HG02798 (cell line): ENCODE measurements around the gene DUSP15.
"Not testable (repeated sequence)": the region's sequence is repeated elsewhere in the genome, so short reads cannot be mapped to it uniquely, and the experiment has no call there.

ENCODE experiments used
- ATAC-seq: cut with Tn5 transposase; IDR thresholded peaks from one replicate; pipeline ENCODE4 v1.9.1; 2021; ENCODE audit warnings: mild to moderate bottlenecking; ENCODE audit not compliant: unreplicated experiment, poor library complexity

DUSP15 gene

DNA sequence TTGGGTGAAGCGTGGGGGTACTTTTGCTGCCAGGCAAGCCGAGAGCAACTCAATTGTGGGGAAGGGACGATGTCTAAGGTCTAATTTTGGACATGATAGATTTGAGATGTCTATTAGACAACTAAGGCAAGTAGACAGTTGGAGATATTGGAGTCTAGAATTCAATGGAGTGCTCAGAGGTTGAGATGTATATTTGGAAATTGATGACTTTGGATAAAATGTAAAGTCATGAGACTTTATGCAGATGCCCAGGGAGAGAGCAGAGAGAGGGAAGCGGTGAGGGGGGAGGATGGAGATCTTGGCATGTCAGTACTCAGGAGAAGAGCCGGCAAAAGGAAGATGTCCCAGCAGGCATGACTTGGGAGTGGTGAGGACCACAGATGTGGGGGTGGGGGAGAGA lies 44.3 kb downstream of the DUSP15 start:
- no peak for ATAC-seq

DNA sequence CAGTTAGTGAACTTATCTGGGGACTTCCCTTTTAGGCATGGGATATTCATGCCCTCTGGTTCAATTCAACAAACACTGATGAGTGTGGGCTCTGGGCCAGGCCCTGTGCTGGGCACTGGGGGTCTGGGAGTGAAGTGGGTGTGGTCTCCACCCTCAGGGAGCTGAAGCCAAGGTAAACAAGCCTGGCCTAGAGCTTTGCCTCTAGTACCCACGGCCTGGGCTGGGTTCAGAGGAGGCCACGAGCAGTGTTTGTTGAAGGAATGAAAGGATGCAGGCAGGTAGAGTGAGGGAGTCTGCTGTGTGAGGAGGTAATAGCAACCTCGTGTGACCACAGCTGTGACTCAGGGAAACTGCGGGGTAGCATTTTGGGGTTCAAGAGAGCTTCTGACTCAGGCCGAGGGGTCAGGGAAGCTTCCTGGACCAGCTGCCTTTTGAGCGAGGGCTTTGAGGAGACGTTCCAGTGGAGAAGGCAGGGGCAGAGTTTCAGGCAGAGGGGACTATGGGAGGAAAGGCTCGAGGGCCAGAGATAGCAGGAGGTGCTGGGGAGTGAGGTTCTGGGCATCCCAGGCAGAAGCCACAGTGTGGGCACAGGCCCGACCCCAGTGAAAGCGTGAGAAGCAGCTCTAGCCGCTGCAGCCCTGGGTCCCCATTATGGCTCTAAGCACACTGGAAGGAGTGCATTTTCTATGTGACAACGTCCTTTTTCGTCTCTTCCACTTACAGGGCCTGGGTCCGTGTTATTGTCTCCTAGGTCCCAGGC lies 45.6 kb downstream of the DUSP15 start:
- ATAC-seq = no peak

DNA sequence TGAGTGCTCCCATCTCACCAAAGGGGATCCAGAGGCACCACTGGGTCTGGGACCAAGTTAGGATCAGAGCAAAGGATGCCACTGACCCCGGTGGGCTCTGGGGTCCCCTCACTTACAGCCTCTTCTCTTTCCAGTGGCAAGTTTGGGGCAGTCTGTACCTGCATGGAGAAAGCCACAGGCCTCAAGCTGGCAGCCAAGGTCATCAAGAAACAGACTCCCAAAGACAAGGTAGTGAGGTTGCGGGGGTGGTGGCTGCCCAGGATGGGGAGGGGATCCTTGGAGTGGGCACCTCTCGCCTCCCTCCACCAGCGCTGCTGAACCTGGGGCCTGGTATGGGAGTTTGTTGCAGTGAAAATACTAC lies 46.2 kb downstream of the DUSP15 start:
- no peak for ATAC-seq

DNA sequence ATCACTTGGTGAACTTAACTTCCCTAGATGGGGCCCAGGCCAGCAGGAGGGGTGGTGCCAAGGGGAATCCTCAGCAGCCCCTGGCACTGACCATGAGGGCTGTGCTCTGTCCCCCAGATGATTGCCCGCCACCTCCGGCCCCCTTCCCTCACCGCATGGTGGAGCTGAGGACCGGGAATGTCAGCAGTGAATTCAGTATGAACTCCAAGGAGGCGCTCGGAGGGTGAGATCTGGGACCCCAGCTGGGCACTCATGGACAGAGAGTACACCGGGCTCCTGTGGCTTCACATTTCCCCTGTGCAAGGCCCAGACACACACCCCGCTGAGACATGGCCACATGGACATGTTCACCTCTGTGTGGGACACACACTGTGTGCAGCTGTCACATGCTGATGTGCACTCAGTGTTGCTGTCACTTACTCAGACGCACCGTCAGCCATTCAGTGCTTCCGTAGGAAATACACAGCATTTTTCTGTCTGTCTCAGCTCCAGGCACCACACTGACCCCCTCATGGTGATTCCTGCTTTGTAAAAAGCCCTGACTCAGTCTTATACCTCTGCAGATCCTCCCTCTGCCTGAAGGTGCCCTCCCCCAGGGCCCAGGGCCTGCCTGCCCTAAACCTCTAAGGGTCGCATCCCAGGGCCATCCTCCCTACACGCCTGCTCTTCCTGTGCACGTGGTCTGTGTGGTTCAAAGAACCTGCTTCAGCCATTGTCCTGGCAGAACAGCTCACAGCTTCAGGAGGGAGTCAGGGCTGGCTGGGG lies 46.8 kb downstream of the DUSP15 start:
- ATAC-seq = no peak

DNA sequence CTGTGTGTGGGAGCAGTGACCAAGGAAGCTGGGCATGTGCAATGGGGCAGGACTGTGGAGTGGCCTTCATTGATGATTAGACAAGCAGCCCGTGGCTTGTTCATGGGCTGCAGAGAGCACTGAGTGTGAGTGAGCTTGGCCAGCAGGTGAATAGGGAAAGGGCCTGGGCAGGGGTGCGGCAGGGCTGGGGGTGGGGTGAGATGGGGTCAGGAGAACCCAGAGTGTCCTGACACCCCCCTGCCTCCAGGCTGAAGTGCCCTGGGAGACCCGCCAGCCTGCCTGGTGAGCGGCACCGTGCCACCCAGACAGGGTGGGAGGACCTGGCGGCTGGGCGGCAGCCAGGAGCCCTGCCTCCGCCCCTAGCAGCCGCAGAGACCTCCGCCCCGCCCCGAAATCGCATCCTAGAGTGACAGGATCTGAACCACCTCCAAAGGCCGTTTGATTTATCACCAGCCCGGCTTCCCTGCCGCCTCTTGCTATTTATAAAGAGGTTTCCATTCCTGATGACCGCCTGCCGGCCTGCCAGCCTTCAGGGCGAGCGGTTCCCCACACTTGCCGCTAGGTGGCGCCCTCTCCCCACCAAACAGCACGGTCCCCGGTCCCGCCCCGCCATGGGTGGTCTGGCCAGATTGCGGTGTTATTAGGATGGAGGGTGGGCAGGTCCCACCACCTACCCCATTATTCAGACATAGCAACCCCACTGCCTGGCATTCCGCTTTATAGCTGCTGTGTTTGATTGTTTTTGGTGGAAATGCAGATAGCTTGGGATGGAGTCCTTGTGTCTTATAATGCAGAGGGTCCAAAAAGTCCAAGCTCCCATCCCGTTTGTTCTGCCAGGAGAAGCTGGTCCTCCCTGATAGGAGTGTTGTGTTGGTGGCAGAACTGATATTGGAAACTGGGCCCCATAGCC lies 47.7 kb downstream of the DUSP15 start:
- peak; percentile 71 for ATAC-seq

DNA sequence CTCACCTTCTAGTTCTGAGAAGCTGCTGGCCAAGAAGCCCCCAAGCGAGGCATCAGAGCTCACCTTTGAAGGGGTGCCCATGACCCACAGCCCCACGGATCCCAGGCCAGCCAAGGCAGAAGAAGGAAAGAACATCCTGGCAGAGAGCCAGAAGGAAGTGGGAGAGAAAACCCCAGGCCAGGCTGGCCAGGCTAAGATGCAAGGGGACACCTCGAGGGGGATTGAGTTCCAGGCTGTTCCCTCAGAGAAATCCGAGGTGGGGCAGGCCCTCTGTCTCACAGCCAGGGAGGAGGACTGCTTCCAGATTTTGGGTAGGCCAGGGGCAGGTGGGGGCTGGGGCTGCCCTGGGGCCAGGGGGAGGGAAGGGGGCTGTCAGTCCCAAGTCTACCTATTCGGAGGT lies 48.9 kb downstream of the DUSP15 start:
- ATAC-seq = no peak

DNA sequence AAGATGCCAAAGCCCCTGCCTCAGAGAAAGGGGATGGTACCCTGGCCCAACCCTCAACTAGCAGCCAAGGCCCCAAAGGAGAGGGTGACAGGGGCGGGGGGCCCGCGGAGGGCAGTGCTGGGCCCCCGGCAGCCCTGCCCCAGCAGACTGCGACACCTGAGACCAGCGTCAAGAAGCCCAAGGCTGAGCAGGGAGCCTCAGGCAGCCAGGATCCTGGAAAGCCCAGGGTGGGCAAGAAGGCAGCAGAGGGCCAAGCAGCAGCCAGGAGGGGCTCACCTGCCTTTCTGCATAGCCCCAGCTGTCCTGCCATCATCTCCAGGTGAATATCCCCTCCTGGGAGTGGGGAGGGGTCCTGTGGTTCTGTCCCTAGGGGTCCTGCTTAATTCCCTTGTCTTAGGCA lies 50.1 kb downstream of the DUSP15 start:
- ATAC-seq = no peak

DNA sequence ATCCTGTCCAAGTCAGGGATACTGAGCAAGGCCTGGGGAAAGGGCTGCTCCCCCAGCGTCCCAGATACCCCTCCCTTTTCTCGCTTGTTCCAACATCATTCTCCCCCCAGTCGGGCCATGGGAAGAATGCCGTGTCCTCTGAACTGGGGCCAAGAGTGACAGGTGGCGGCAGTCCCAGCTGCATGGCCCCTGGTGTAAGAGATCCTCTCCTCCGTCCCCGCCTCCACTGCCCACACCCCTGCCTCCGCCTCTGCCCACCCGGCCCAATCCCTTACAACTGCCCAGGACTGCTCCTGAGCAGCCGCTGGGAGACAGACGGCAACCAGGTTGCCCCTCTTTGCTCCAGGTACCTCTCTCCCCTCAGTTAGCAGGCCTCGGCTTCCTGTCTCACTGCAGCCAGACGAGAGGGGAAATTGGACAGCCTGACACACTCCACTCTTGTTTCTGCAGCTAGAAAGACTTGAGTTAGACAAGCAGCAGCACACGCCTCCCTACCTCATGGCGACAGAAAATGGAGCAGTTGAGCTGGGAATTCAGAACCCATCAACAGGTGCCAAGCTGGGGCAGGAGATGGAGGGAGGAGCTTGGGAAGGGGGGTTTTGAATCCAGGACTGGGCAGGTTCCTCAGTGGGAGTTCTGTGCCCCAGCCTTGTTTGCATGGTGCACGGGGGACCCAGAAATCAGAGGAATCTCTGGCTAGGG lies 51.1 kb downstream of the DUSP15 start, which contains the start of gene MYLK2:
Gene MYLK2, plus strand, starts transcription at position 274 of the 702 bp plus-strand sequence. Its CDS starts 225 bp downstream, at position 499.
- no peak for ATAC-seq

DNA sequence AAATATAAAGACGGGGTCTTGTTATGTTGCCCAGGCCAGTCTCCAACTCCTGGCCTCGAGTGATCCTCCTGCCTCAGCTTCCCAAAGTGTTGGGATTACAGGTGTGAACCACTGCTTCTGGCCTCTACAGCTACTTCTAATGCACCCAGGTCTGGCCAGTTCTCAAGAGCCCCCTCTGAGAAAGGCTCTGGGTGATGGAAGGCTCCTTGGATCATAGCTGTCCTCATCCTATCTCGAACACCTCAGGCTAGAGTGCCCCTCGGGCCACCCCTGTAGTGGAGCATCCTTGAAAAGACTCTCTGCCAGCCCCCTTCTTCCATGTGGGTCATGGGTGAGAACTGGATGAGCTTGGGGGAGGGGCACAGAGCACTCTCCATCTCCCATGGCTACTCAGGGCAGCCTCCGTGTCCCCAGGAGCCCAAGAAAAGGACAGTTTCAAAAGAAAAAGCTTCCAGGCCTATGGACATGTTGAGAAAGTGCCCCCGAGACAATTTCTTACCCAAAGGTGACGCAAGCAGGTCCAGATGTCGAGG lies 51.9 kb downstream of the DUSP15 start:
- ATAC-seq = no peak

DNA sequence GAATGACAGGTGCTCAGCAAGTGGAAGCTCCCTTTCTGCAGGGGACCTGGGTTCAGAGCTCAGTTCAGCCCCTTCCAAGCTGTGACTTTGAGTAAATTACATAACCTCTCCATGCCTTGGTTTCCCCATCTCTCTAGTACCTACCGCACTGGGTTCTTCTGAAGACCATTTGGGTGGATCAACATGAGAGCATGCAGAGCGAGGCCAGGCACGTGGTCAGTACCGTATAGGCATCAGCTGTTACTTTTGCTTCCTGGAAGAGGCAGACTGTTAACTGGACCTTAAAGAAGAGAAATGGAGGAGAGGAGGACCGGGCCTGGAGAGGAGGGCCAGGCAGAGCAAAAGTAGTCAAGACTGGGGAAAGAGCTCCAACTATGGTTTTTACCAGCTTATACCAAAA lies 52.9 kb downstream of the DUSP15 start:
- no peak for ATAC-seq

DNA sequence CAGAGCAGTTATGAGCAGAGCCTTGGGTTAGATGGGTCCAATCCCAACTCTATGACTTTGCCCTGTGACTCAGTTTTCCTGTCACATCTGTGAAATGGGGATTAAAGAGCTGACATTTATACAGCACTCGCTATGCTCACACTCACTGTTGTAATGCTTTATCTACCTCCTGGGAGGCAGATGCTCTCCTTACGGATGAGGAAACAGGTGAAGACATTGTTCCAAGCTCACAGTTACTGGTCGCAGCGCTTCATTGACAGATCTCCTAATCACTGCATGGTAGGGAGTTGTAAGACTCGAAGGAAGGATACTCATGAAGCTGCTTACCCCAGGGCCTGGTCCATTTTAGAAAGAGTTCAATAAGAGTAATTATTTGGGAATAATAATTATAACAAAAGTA lies 54.1 kb downstream of the DUSP15 start:
- no peak for ATAC-seq

DNA sequence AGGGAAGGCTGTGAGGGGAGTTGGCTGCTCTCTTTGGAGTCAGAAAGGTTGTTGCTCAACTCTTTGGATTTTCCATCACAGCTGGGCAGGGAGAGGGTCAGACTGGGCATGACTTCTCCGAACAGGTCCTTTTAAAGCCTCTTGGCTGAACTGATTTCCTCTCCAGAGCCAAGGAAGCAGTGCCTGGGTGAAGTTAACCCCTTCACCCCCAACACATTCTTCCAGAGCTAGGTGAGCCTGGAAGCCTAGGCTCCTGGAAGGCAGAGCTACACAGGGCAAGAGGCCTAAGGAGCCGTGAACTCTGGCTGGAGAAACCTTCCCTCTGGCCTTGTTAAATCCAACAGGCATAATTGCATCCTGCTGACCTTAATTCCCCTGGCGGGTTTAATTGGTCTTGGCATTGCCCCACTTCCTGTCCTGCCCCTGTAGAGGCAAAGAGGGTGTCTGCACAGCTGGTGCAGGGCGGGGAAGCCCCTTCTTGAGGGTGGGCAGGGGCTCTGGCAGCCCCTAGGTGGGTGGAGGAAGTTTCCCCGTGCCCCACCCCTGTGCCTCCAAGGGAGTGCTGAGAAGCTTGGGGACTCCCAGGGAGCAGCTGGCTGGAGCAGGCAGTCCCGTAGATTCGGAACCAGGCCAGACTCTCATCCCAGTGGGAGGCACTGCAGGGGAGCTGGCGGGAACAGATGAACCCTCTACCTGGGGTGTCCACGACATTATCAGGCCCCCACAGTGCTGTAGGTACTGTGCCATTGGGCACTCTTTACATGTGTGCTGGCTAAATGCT lies 54.7 kb downstream of the DUSP15 start:
- ATAC-seq = no peak

DNA sequence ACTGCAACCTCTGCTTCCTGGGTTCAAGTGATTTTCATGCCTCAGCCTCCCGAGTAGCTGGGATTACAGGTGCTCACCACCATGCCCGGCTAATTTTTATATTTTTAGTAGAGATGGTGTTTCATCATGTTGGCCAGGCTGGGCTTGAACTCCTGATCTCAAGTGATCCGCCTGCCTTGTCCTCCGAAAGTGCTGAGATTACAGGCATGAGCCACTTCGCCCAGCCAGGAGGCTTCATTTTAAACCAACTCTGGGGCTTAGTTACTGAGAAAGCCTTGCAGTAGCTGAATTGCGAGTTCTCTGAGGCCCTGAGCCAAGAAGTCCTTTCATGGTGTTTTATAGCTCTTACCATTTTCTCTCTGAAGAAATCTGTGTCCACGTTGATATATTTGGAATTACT lies 56.2 kb downstream of the DUSP15 start:
- not testable (repeated sequence) for ATAC-seq

DNA sequence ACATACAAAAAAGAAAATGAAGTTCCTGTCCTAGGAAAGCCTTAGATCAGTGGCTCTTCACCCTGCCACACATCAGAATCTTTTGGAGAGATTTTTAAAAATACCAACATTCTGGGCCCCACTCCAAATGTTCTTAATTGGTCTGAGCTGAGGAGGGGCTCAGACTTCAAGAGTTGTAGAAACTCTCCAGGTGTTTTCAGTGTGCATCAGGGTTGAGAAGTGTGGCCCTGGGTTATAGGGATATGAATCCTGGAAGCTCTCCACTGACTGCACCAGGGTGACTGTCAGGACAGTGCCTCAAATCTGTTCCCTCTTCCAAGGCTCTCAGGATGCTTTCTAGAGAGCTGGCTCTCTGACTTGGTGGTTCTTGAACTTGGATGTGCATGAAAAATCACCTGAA lies 56.7 kb downstream of the DUSP15 start:
- ATAC-seq = no peak

DNA sequence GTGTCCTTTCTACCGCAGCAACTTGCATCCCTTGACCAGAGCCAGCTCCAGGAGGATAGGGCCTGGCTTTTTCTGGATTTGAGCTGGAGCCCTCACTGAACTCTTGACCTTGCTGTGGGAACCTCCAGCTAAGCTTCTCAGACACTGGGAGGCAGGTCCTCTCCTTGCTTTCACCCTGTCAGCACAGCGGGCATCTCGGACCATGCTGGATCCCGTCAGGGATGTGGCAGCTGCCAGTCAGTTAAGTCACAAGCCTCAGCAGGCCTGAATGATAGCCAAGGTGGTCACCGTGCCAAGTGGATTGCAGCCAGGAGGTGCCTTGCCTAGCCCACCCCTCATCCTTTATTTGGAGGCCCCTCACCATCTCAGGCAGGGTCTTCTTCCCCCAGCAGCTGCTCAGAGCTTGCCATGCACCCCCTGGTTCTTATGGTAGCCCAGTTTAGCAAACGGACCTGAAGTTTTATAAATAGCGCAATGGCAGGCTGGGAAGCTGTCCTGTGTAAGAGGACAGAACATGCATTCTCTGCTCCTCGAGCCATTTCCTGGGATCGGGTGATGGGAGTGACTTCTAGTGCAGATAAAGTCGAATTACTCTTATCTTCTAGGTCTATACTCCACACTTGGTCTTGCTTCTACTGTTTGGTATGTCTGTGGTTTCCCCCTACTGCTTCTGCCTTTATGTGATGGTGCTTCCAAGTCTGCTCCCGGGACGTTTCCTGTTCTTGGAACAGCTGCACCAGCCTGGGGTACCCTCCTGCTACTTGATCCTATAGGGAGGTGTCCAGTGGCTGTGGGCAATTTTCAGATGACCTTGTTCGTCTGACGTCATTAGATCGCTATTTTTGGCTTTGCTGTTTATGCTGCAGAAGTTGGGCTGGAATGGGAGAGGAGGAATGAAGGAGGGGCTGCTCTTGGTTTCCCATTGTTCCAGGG lies 58.3 kb downstream of the DUSP15 start:
- ATAC-seq = no peak

DNA sequence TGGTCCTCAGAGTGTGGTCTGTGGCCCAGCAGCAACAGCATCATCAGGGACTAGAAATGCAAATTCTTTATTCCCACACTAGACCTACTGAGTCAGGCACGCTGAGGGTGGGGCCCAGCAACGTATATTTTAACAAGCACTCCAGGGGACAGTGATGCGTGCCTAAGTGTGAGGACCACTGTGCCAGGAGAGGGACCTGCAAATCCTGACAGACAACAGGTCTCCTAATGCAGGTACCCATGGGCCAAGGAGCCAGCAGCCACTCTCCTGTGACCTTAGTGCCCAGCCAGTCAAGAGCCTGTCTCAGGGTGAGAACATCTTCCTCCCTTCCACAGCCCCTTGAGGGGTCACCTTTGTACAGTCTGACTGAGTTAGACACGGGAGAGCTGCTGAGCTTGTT lies 59.1 kb downstream of the DUSP15 start:
- no peak for ATAC-seq
